Mesenteric fat pad (tissue), 1 donor: ENCODE results near the gene HOXB3. TPM values are rescaled to one million over a fixed set of nuclear protein-coding genes. Genes with fewer than 3 reads are reported as not detected.

Source experiments
- DNase-seq: peaks from one replicate; pipeline ENCODE4 v3.0.0-alpha.2; 2020; ENCODE audit warnings: low spot score
- microRNA-seq: library from miRNA; unstranded; fragments of <30 nt; microRNA quantifications from one replicate; pipeline ENCODE4 v1.2.0, GENCODE V29; 2020; ENCODE audit warnings: borderline number of aligned reads
- total RNA-seq: library from RNA; stranded (reverse); fragmentation: NEBNext Ultra II Directional; extraction: Animal tissue kit (Norgen Biotek cat#: 25700); gene quantifications from one replicate; pipeline ENCODE4 v1.2.1, GENCODE V29; 2021
- donor health status: DM: yes; HTN: yes; CAD: no.

HOXB3 gene
- total RNA-seq, 1 donor from 2014 or later, result 12.6 TPM

DNA sequence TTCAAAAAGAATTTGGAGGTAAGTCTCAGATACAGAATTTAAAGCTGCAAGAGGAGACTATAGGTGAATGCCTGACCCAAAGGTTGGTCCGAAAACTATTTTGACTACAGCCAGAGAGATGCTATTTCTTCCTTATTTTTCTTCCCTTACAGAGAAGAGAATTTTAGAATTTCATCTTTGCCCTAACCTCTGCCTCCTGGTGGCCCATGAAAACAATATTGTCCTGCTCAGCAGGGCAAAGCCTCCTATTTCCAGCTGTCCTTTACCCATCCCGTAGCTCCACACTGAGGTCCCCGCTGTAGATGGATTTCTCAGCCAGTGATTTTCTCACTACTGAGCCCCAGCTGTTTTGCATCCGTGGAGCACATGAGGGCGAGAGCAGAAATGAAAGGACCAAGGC lies 83.8 kb downstream of the HOXB3 start:
- no peak for DNase-seq

DNA sequence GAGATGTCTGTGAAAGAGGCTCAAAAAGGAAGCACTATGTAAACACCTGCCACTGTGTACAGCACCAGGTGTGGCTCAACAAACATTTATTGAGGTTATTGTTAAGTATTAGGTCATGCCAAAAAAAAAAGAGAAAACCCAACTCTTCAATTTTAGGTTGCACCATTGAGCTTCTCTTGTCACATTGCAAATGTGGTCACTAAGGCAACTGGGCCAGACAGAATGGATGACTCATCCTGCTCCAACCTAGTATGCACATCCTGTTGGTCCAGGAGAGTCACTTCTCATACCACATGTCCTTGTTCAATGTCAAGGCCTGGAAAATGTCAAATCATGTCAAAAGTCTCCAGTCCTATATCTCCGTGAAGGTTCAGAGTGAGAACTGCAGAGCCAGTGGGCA lies 84.3 kb downstream of the HOXB3 start:
- DNase-seq, result no peak

DNA sequence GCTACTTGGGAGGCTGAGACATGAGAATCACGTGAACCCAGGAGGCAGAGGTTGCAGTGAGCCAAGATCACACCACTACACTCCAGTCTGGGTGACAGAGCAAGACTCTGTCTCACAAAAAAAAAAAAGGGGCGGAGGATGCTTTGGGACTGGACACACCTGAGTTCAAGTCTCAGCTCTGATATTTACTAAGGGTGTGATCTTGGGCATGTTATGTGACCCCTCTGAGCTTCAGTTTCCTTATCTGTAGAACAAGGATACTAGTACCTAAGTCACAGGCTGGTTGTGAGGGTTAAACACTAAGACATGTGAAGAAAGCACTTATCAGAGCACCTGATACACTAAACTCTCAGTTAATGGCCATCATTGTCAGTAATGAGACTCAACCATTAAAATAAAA lies 85.1 kb downstream of the HOXB3 start:
- no peak for DNase-seq

GRCh38 chr17:48503747-48504146 lies 86.3 kb downstream of the HOXB3 start:
- DNase-seq, result no peak

DNA sequence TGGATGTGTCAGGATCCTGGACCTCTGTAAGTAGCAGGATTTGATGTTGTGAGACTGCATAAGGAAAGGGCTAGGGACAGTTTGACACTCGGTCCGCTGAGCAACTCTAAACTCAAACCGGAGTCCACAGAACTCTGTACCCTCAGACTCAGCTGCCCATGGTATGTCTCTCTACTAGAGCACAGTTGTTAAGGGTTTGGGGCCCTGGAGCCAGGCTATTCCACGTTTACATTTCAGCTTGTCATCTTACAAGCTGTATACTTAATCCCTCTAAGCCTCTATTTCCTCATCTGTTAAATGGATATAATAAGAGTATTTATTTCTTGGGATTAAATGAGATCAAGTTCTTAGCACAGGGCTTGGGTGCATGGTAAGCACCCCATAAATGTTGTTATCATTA lies 87.1 kb downstream of the HOXB3 start:
- DNase-seq, result no peak

DNA sequence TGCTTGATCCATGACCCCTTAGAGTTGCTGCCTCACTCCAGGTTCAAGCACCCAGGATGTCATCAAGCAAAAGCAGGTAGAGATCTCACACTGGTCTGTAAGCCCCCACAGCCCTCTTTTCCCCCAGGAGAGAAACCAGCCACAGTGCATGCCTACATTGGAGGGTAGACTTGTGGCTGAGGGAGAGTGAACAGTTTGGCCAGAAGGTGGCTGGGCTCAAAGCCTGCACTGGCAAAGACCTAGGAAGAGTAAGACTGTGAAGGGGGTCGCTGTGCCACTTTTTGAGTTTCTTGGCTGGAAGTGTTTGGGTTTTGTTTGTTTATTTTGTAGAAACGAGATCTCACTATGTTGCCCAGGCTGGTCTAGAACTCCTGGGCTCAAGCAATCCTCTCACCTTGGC lies 87.7 kb downstream of the HOXB3 start:
- DNase-seq, result no peak

DNA sequence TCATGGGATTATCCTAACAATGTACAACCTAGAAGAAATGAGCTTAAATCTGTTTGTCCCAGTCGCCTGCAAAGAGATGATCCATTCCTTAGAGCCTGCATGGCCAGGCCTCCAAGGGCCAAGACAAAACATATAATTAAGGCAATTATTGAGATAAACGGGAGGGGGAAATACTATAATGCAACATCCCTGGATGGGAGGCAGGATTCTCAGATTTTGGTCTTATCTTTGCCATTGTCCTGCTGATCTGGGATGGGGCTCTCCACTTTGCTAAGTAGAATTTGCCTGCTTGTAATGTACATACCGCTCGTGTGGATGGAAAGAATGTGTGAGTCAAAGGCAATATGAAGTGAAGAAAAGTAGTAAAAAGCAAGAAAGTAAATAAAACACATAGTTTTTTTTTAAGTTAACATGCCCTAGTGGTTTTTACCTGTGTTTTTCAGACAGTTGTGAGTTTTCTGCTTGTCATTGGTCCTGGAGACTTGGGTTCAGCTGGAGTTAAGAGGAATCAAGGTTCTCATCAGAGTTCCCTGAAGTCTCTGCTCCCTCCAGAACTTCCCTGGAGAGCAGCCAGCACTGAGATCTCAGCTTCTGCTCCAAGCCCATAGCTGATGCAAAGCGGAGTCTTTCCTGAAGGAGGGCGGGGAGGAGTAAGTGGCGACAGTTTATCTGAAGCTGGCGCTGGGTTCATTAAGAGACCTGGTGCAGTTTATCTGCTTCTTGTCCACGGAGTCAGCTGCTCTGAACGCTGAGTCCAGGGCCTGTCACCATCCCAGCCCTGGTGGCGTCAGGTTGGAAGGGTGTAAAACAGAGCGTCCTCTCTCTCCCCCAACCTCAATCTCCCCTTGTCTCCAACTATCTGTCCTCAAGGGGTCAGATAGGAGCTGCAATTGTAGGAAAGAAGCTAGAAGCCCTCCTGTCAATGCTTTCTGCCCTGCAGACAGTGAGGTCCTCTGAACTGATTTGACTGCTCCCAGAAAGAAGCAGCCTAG lies 89.3 kb downstream of the HOXB3 start:
- no peak for DNase-seq

GRCh38 chr17:48499735-48500434 lies 90.2 kb downstream of the HOXB3 start:
- no peak for DNase-seq

DNA sequence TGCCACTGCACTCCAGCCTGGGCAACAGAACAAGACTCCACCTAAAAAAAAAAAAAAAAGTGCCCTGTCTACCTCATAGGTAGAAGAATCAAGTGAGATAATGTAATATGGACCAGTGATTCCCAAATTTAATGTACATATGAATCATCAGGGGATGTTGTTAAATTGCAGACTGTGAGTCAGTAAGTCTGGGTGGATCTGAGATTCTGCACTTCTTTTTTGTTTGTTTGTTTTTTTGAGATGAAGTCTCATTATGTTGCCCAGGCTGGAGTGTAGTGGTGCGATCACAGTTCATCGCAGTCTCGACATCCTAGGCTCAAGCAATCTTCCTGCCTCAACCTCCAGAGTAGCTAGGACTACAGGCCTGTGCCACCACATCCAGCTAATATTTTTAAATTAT lies 90.8 kb downstream of the HOXB3 start:
- DNase-seq, result no peak

Small RNA genes lying within 50 kb of the gene (microRNA-seq; reads per million reads assigned to microRNA genes)
- gene MIR196A1, result not detected

Other genes starting within 250 kb of the HOXB3 start
- gene SKAP1, start 160.0 kb downstream of the HOXB3 start, total RNA-seq, result 1.1 TPM
- not detected for gene HOXB1, start 59.2 kb downstream of the HOXB3 start, total RNA-seq
- 19.3 TPM for gene HOXB2, start 45.1 kb downstream of the HOXB3 start, total RNA-seq
- 5.7 TPM for gene HOXB4, start 11.9 kb downstream of the HOXB3 start, total RNA-seq
- gene HOXB5, start 3.5 kb upstream of the HOXB3 start, total RNA-seq, result 2.0 TPM
- gene HOXB6, start 14.7 kb upstream of the HOXB3 start, total RNA-seq, result 8.9 TPM
- gene HOXB7, start 20.8 kb upstream of the HOXB3 start, total RNA-seq, result 12.8 TPM
- 2.3 TPM for gene HOXB8, start 25.1 kb upstream of the HOXB3 start, total RNA-seq
- gene HOXB9, start 36.1 kb upstream of the HOXB3 start, total RNA-seq, result 0.58 TPM
- not detected for gene PRAC1, start 132.3 kb upstream of the HOXB3 start, total RNA-seq
- not detected for gene PRAC2, start 132.9 kb upstream of the HOXB3 start, total RNA-seq
- gene HOXB13, start 138.5 kb upstream of the HOXB3 start, total RNA-seq, result not detected
- not detected for gene TTLL6, start 227.0 kb upstream of the HOXB3 start, total RNA-seq
- gene CALCOCO2, start 240.8 kb upstream of the HOXB3 start, total RNA-seq, result 168 TPM